ENCODE data around the gene TTC33. TPM values are rescaled to one million over a fixed set of nuclear protein-coding genes. Genes with fewer than 3 reads are reported as not detected.

Gene TTC33
- total RNA-seq, 1 donor = 18.6 TPM

GRCh38 chr5:40675396-40676133 lies 80.2 kb downstream of the TTC33 start:
- H3K4me3 ChIP-seq (ENCODE audit: low read depth, low read length) = no peak overlapping the region
- no peak for DNase-seq (ENCODE audit: low read depth)
- TF ChIP-seq CTCF (IDR thresholded peaks at IDR 0.05; ENCODE audit: insufficient read depth, low read depth, low read length) = no peak

GRCh38 chr5:40674661-40675235 lies 81.0 kb downstream of the TTC33 start:
- TF ChIP-seq CTCF (IDR thresholded peaks at IDR 0.05; ENCODE audit: insufficient read depth, low read depth, low read length) = no peak
- no peak overlapping the region for H3K4me3 ChIP-seq (ENCODE audit: low read depth, low read length)
- no peak for DNase-seq (ENCODE audit: low read depth)

- H3K4me3 ChIP-seq (ENCODE audit: low read depth, low read length) = no peak overlapping the region
- DNase-seq (ENCODE audit: low read depth) = no peak
- TF ChIP-seq CTCF (IDR thresholded peaks at IDR 0.05; ENCODE audit: insufficient read depth, low read depth, low read length) = no peak
Observed at GRCh38 chr5:40672425-40672824, 83.3 kb downstream of the TTC33 start.

- peak; percentile 74 for DNase-seq (ENCODE audit: low read depth)
- no peak for TF ChIP-seq CTCF (IDR thresholded peaks at IDR 0.05; ENCODE audit: insufficient read depth, low read depth, low read length)
- no peak overlapping the region for H3K4me3 ChIP-seq (ENCODE audit: low read depth, low read length)
Observed at GRCh38 chr5:40669606-40670390, 86.0 kb downstream of the TTC33 start.

GRCh38 chr5:40667161-40667663 lies 88.5 kb downstream of the TTC33 start:
- TF ChIP-seq CTCF (IDR thresholded peaks at IDR 0.05; ENCODE audit: insufficient read depth, low read depth, low read length) = no peak
- H3K4me3 ChIP-seq (ENCODE audit: low read depth, low read length) = no peak overlapping the region
- no peak for DNase-seq (ENCODE audit: low read depth)

- TF ChIP-seq CTCF (IDR thresholded peaks at IDR 0.05; ENCODE audit: insufficient read depth, low read depth, low read length) = no peak
- no peak overlapping the region for H3K4me3 ChIP-seq (ENCODE audit: low read depth, low read length)
- no peak for DNase-seq (ENCODE audit: low read depth)
Observed at GRCh38 chr5:40666657-40667056, 89.1 kb downstream of the TTC33 start.

All from fibroblast of villous mesenchyme (primary cell).